ENCODE measurements around the gene PUS7. TPM values are rescaled to one million over a fixed set of nuclear protein-coding genes. Genes with fewer than 3 reads are reported as not detected.
"Not testable (repeated sequence)": the region's sequence is repeated elsewhere in the genome, so short reads cannot be mapped to it uniquely, and the experiment has no call there.

The PUS7 gene
- total and polyA plus RNA-seq, 2 donors (not counting 3 experiments of a cell fraction or from before 2014, with no cell fraction given), result 15.8 to 33.9 TPM

DNA sequence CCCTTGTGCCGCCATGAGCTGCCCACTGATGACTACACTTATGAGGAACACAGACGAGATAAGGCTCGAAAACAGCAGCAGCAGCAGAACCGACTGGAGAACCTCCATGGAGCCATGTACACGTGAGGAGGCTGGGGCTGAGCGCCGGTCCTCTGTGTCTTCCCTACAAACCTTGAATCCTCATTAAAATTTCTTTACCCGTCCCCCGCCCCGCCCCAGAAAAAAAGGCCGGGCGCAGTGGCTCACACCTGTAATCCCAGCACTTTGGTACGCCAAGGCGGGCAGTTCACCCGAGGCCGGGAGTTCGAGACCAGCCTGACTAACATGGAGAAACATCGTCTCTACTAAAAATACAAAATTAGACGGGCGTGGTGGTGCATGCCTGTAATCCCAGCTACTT, 8.5 kb upstream of the PUS7 start:
- peaks cover 11% of the 10 kb centered on the region for H3K4me1 ChIP-seq (ENCODE audit: control insufficient read depth, extremely low read depth, insufficient read depth, low read length)
- DNase-seq (ENCODE audit: low read depth, low spot score), result no peak
- H4K20me1 ChIP-seq (replicated peaks; ENCODE audit: control insufficient read depth, extremely low read depth, insufficient read depth, low read length), result no peaks in the 10 kb centered on the region
- no peak for FAIRE-seq
- no TSS peak for BruUV-seq (replicated peaks)
- no peaks in the 10 kb centered on the region for H3K9me1 ChIP-seq (replicated peaks; ENCODE audit: control insufficient read depth, extremely low read depth, insufficient read depth, low read length)
- POLR2A ChIA-PET, result no interaction called here
- H3K4me2 ChIP-seq (ENCODE audit: insufficient read depth, low read length), result no peak overlapping the region
- H3K27ac ChIP-seq (ENCODE audit: insufficient read depth, low read depth, low read length), result no peak overlapping the region
- TF ChIP-seq EZH2 (IDR thresholded peaks at IDR 0.05; ENCODE audit: borderline replicate concordance, low read depth, low read length, severe bottlenecking), result no peak
- TF ChIP-seq MYC (IDR thresholded peaks at IDR 0.05; ENCODE audit: low read depth, low read length), result no peak
- TF ChIP-seq POLR2A (IDR thresholded peaks at IDR 0.05; ENCODE audit: low read depth, low read length), result no peak
- no peak for TF ChIP-seq FOS (IDR thresholded peaks at IDR 0.05; ENCODE audit: borderline replicate concordance, insufficient read depth, low read length)
- dilution Hi-C loops (cut with MboI; ENCODE audit: extremely low pct_ligation_motif_present, low sequenced_read_pairs) (no loop called here), intact Hi-C loops (cut with micrococcal nuclease) (no loop called here)
- no peaks in the 10 kb centered on the region for H3K9me3 ChIP-seq (replicated peaks; ENCODE audit: control insufficient read depth, insufficient read depth, low read length)
- no peaks in the 10 kb centered on the region for H3K27me3 ChIP-seq (ENCODE audit: control insufficient read depth in 2 of 2, insufficient read depth in 2 of 2, low read length in 2 of 2)
- CTCF ChIA-PET, result interaction anchor here (1.1 kb wide), 1 partner anchor 16 kb away, joined by 4 read pairs; no protein-coding TSS in a partner anchor
- H3K4me3 ChIP-seq (replicated peaks in 1 of 3; ENCODE audit: insufficient read depth in 1 of 3, low read depth in 1 of 3, low read length in 3 of 3), result no peak overlapping the region
- H3K36me3 ChIP-seq (ENCODE audit: control insufficient read depth in 2 of 2, extremely low read depth in 1 of 2, insufficient read depth in 2 of 2, low read length in 2 of 2), result peaks cover 0 to 2% of the 10 kb centered on the region in 2 experiments
- no peak overlapping the region for H3K9ac ChIP-seq (replicated peaks; ENCODE audit: extremely low read depth, insufficient read depth, low read length)
- H3K79me2 ChIP-seq (ENCODE audit: control insufficient read depth, insufficient read depth, low read length), result peaks cover 27% of the 10 kb centered on the region
- H2AFZ ChIP-seq (ENCODE audit: low read depth, low read length), result no peak overlapping the region

DNA sequence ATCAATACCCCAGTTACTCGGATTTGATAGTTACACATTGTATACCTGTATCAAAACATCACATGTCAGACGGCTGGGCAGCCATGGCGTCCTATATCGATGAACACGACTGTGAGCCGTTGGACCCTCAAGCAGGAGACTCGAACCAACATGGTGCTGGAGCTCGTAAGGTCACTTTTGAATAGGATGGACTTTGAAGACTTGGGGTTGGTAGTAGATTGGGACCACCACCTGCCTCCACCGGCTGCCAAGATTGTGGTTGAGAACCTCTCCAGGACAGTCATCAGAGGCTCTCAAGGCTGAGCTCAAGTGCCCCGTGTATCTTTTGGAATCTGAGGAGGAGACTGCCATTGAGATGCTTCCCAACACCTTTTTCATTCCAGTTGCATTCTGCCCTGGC, 8.1 kb upstream of the PUS7 start:
- Histone ChIP-seq H3K9ac (replicated peaks; ENCODE audit: extremely low read depth, insufficient read depth, low read length) (no peak overlapping the region), H2AFZ (ENCODE audit: low read depth, low read length) (no peak overlapping the region), H3K9me1 (replicated peaks; ENCODE audit: control insufficient read depth, extremely low read depth, insufficient read depth, low read length) (no peaks in the 10 kb centered on the region), H3K27ac (ENCODE audit: insufficient read depth, low read depth, low read length) (no peak overlapping the region), H3K4me3 (replicated peaks in 1 of 3; ENCODE audit: insufficient read depth in 1 of 3, low read depth in 1 of 3, low read length in 3 of 3) (no peak overlapping the region), H4K20me1 (replicated peaks; ENCODE audit: control insufficient read depth, extremely low read depth, insufficient read depth, low read length) (no peaks in the 10 kb centered on the region), H3K9me3 (replicated peaks; ENCODE audit: control insufficient read depth, insufficient read depth, low read length) (no peaks in the 10 kb centered on the region), H3K27me3 (ENCODE audit: control insufficient read depth in 2 of 2, insufficient read depth in 2 of 2, low read length in 2 of 2) (no peaks in the 10 kb centered on the region), H3K79me2 (ENCODE audit: control insufficient read depth, insufficient read depth, low read length) (peaks cover 24% of the 10 kb centered on the region), H3K4me1 (ENCODE audit: control insufficient read depth, extremely low read depth, insufficient read depth, low read length) (peaks cover 11% of the 10 kb centered on the region), H3K4me2 (ENCODE audit: insufficient read depth, low read length) (no peak overlapping the region), H3K36me3 (ENCODE audit: control insufficient read depth in 2 of 2, extremely low read depth in 1 of 2, insufficient read depth in 2 of 2, low read length in 2 of 2) (no peaks in the 10 kb centered on the region)
- BruUV-seq (replicated peaks), result no TSS peak
- TF ChIP-seq POLR2A (IDR thresholded peaks at IDR 0.05; ENCODE audit: low read depth, low read length) (no peak), GATA2 (IDR thresholded peaks at IDR 0.05; ENCODE audit: insufficient read depth, insufficient read length, low read depth, low read length) (no peak), JUN (IDR thresholded peaks at IDR 0.05; ENCODE audit: borderline replicate concordance, insufficient read depth, insufficient read length, low read depth) (no peak), MAX (IDR thresholded peaks at IDR 0.05; ENCODE audit: insufficient read depth, insufficient read length) (no peak), EZH2 (IDR thresholded peaks at IDR 0.05; ENCODE audit: borderline replicate concordance, low read depth, low read length, severe bottlenecking) (no peak)
- DNase-seq (ENCODE audit: low read depth, low spot score) (no peak), FAIRE-seq (no peak)
- intact Hi-C loops (cut with micrococcal nuclease), result no loop called here
- ChIA-PET POLR2A (no interaction called here), CTCF (no interaction called here)
- dilution Hi-C loops (cut with MboI; ENCODE audit: extremely low pct_ligation_motif_present, low sequenced_read_pairs), result no loop called here

DNA sequence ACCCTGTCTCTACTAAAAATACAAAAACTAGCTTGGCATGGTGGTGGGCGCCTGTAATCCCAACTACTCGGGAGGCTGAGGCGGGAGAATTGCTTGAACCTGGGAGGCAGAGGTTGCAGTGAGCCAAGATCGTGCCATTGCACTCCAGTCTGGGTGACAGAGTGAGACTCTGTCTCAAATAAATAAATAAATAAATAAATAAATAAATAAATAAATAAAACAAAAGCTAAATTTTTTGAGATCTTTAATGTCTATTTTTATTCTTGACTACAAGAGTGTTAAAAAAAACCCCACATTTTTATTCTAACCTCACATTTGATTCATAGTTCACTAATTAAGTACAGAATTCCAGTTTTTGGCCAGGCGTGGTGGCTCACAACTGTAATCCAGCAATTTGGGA, 5.7 kb upstream of the PUS7 start:
- H3K27me3 ChIP-seq (ENCODE audit: control insufficient read depth in 2 of 2, insufficient read depth in 2 of 2, low read length in 2 of 2); CTCF ChIA-PET; H4K20me1 ChIP-seq (replicated peaks; ENCODE audit: control insufficient read depth, extremely low read depth, insufficient read depth, low read length); H3K9ac ChIP-seq (replicated peaks; ENCODE audit: extremely low read depth, insufficient read depth, low read length); H2AFZ ChIP-seq (ENCODE audit: low read depth, low read length); H3K4me3 ChIP-seq (replicated peaks in 1 of 3; ENCODE audit: insufficient read depth in 1 of 3, low read depth in 1 of 3, low read length in 3 of 3); H3K9me1 ChIP-seq (replicated peaks; ENCODE audit: control insufficient read depth, extremely low read depth, insufficient read depth, low read length); H3K36me3 ChIP-seq (ENCODE audit: control insufficient read depth in 2 of 2, extremely low read depth in 1 of 2, insufficient read depth in 2 of 2, low read length in 2 of 2); H3K4me1 ChIP-seq (ENCODE audit: control insufficient read depth, extremely low read depth, insufficient read depth, low read length); H3K79me2 ChIP-seq (ENCODE audit: control insufficient read depth, insufficient read depth, low read length); FAIRE-seq; dilution Hi-C loops (cut with MboI; ENCODE audit: extremely low pct_ligation_motif_present, low sequenced_read_pairs); H3K27ac ChIP-seq (ENCODE audit: insufficient read depth, low read depth, low read length); BruUV-seq (replicated peaks); H3K4me2 ChIP-seq (ENCODE audit: insufficient read depth, low read length); DNase-seq (ENCODE audit: low read depth, low spot score); H3K9me3 ChIP-seq (replicated peaks; ENCODE audit: control insufficient read depth, insufficient read depth, low read length); POLR2A ChIA-PET; intact Hi-C loops (cut with micrococcal nuclease): not testable (repeated sequence)

Data from endothelial cell of umbilical vein (primary cell).